H1 (cell line): Measurements from ENCODE around the gene CNOT9. TPM values are rescaled to one million over a fixed set of nuclear protein-coding genes. Genes with fewer than 3 reads are reported as not detected.
"Not testable (repeated sequence)": the region's sequence is repeated elsewhere in the genome, so short reads cannot be mapped to it uniquely, and the experiment has no call there.

Experiments used
- CTCF ChIA-PET: fragments of 300-600 bp; sonication (Branson Sonifier 250); formaldehyde crosslinking; loops from one replicate; lab custom pipeline; 2021; ENCODE audit not compliant: partially characterized antibody; lab: Charles Lee
- POLR2A ChIA-PET: fragments of 300-600 bp; sonication (Branson Sonifier 250); formaldehyde crosslinking; loops from one replicate; lab custom pipeline; 2021; ENCODE audit warnings: inconsistent platforms; ENCODE audit not compliant: partially characterized antibody; lab: Charles Lee
- DNase-seq, 2 experiments: peaks; one replicate each; pipeline versions ENCODE4 v3.0.0 to v3.0.0-alpha.2; 2010 to 2022; ENCODE audit warnings: low spot score in 2 of 2, low read depth in 1 of 2, mixed read lengths in 1 of 2
- FAIRE-seq: peaks from 2 replicates; lab custom pipeline; 2011; peaks lifted over from hg19 to GRCh38; lab: Jason Lieb, UNC
- H2AFZ ChIP-seq: 2 replicates; pipeline ENCODE4 v1.8.1; 2012; ENCODE audit warnings: low read length, inconsistent platforms
- H2AK5ac ChIP-seq: 2 replicates; pipeline ENCODE4 v1.6.1; 2013; ENCODE audit warnings: low read depth, low read length
- H2BK120ac ChIP-seq: replicated peaks from 2 replicates; pipeline ENCODE3; 2013; ENCODE audit warnings: low read depth, low read length, inconsistent platforms
- H2BK12ac ChIP-seq: 2 replicates; pipeline ENCODE4 v1.6.1; 2013; ENCODE audit warnings: low read depth, low read length
- H2BK15ac ChIP-seq: 2 replicates; pipeline ENCODE4 v1.6.1; 2013; ENCODE audit warnings: low read length
- H2BK20ac ChIP-seq: 2 replicates; pipeline ENCODE4 v1.6.1; 2013; ENCODE audit warnings: low read length
- H2BK5ac ChIP-seq: 2 replicates; pipeline ENCODE4 v1.6.1; 2013; ENCODE audit warnings: low read depth, low read length
- H3K14ac ChIP-seq: 2 replicates; pipeline ENCODE4 v1.6.1; 2013; ENCODE audit warnings: inconsistent platforms; ENCODE audit not compliant: insufficient read length
- H3K18ac ChIP-seq: 2 replicates; pipeline ENCODE4 v1.6.1; 2013; ENCODE audit warnings: low read length; ENCODE audit errors: extremely low read depth
- H3K23ac ChIP-seq: 2 replicates; pipeline ENCODE4 v1.6.1; 2013; ENCODE audit warnings: inconsistent platforms; ENCODE audit not compliant: insufficient read length
- H3K23me2 ChIP-seq: 2 replicates; pipeline ENCODE4 v1.6.1; 2013; ENCODE audit warnings: low read depth, low read length
- H3K27ac ChIP-seq: 2 replicates; pipeline ENCODE4 v1.6.1; 2011; ENCODE audit warnings: low read depth, low read length, inconsistent platforms
- H3K27me3 ChIP-seq, 4 experiments: replicated peaks in 1 of 4; 1 replicate in 1 of 4; 2 replicates in 3 of 4; pipeline versions ENCODE4 v1.6.1 to v1.8.1; 2011 to 2013; ENCODE audit warnings: low read length in 3 of 4, mild to moderate bottlenecking in 3 of 4, inconsistent platforms in 2 of 4, mixed read lengths in 2 of 4, moderate library complexity in 1 of 4; ENCODE audit not compliant: control insufficient read depth in 3 of 4, insufficient read depth in 3 of 4; ENCODE audit errors: extremely low read depth in 1 of 4
- H3K36me3 ChIP-seq, 4 experiments: 2 replicates each; pipeline versions ENCODE4 v1.6.1 to v1.8.1; 2011 to 2013; ENCODE audit warnings: mild to moderate bottlenecking in 4 of 4, low read length in 3 of 4, moderate library complexity in 2 of 4, control low read depth in 1 of 4, inconsistent platforms in 1 of 4; ENCODE audit not compliant: insufficient read depth in 4 of 4, control insufficient read depth in 2 of 4
- H3K4ac ChIP-seq: replicated peaks from 2 replicates; pipeline ENCODE3; 2013; ENCODE audit warnings: low read length, low read depth, mixed read lengths, inconsistent platforms; ENCODE audit not compliant: insufficient read length
- H3K4me1 ChIP-seq, 4 experiments: replicated peaks in 1 of 4; 1 replicate in 1 of 4; 2 replicates in 3 of 4; pipeline versions ENCODE4 v1.6.1 to v1.8.1; 2011 to 2013; ENCODE audit warnings: low read length in 3 of 4, inconsistent platforms in 2 of 4, mixed read lengths in 1 of 4; ENCODE audit not compliant: insufficient read depth in 4 of 4, control insufficient read depth in 3 of 4
- H3K4me2 ChIP-seq, 2 experiments: 2 replicates each; pipeline versions ENCODE4 v1.6.1 to v1.8.1; 2011 to 2013; ENCODE audit warnings: low read depth in 2 of 2, low read length in 2 of 2, control low read depth in 1 of 2, inconsistent platforms in 1 of 2, mild to moderate bottlenecking in 1 of 2; ENCODE audit not compliant: insufficient read depth in 1 of 2
- H3K4me3 ChIP-seq, 4 experiments: fragments of 200-600, 300-600 bp in 1 of 4; sonication (generic), shearing (Covaris generic), sonication (Bioruptor Twin) in 1 of 4; 2 replicates each; pipeline versions ENCODE4 v1.5.1 to v1.8.1; 2011 to 2016; ENCODE audit warnings: low read length in 4 of 4, low read depth in 3 of 4, control low read depth in 2 of 4, inconsistent platforms in 2 of 4, mild to moderate bottlenecking in 2 of 4, mixed read lengths in 1 of 4, moderate library complexity in 1 of 4; ENCODE audit not compliant: insufficient read depth in 2 of 4; ENCODE audit errors: extremely low read depth in 1 of 4
- H3K56ac ChIP-seq: replicated peaks from 2 replicates; pipeline ENCODE3; 2013; ENCODE audit warnings: low read depth, mild to moderate bottlenecking, mixed read lengths, low read length, inconsistent platforms; ENCODE audit not compliant: insufficient read length
- H3K79me1 ChIP-seq: 2 replicates; pipeline ENCODE4 v1.6.1; 2013; ENCODE audit warnings: low read depth, low read length, control low read depth
- H3K79me2 ChIP-seq, 2 experiments: 2 replicates each; pipeline versions ENCODE4 v1.6.1 to v1.8.1; 2012 to 2013; ENCODE audit warnings: low read length in 2 of 2, mild to moderate bottlenecking in 2 of 2, inconsistent platforms in 1 of 2; ENCODE audit not compliant: insufficient read depth in 2 of 2, control insufficient read depth in 1 of 2
- H3K9ac ChIP-seq, 4 experiments: replicated peaks in 1 of 4; 1 replicate in 1 of 4; 2 replicates in 3 of 4; pipeline versions ENCODE4 v1.6.1 to v1.8.1; 2011 to 2013; ENCODE audit warnings: low read depth in 3 of 4, low read length in 3 of 4, control low read depth in 2 of 4, mild to moderate bottlenecking in 2 of 4, moderate library complexity in 2 of 4, inconsistent platforms in 1 of 4; ENCODE audit errors: extremely low read depth in 1 of 4
- H3K9me3 ChIP-seq, 2 experiments: 2 replicates each; pipeline versions ENCODE4 v1.6.1 to v1.8.1; 2012 to 2013; ENCODE audit warnings: mild to moderate bottlenecking in 2 of 2, moderate library complexity in 2 of 2, control low read depth in 1 of 2, inconsistent platforms in 1 of 2, low read depth in 1 of 2, low read length in 1 of 2, mixed read lengths in 1 of 2; ENCODE audit not compliant: insufficient read depth in 2 of 2
- H4K20me1 ChIP-seq, 2 experiments: replicated peaks in 1 of 2; 2 replicates each; pipeline versions ENCODE3 to v1.8.1; 2011 to 2013; ENCODE audit warnings: inconsistent platforms in 2 of 2, low read length in 2 of 2, mild to moderate bottlenecking in 1 of 2; ENCODE audit not compliant: insufficient read depth in 2 of 2, control insufficient read depth in 1 of 2
- H4K5ac ChIP-seq: 2 replicates; pipeline ENCODE4 v1.6.1; 2013; ENCODE audit warnings: low read length, low read depth, mixed read lengths, inconsistent platforms; ENCODE audit not compliant: insufficient read length
- H4K8ac ChIP-seq: 2 replicates; pipeline ENCODE4 v1.8.0; 2013; ENCODE audit warnings: mild to moderate bottlenecking, moderate library complexity, low read length, inconsistent platforms; ENCODE audit not compliant: insufficient read depth; ENCODE audit errors: extremely low read depth
- H4K91ac ChIP-seq: replicated peaks from 2 replicates; pipeline ENCODE3; 2013; ENCODE audit warnings: low read length, mixed read lengths, inconsistent platforms; ENCODE audit not compliant: insufficient read length
- WGBS, 2 experiments: shearing (Covaris generic) in 1 of 2; methylation state at CpG; one replicate each; pipeline versions ENCODE4 v1.1.6 to v1.1.7; 2013 to 2015; ENCODE audit warnings: low lambda C conversion rate in 2 of 2, mixed read lengths in 2 of 2, inconsistent platforms in 1 of 2, low coverage in 1 of 2, missing lambda C conversion rate in 1 of 2; ENCODE audit not compliant: insufficient replicate concordance in 2 of 2, insufficient coverage in 1 of 2, insufficient read length in 1 of 2; ENCODE audit errors: extremely low coverage in 1 of 2, missing lambda C conversion rate in 1 of 2; 5-methylcytosine and 5-hydroxymethylcytosine counted together
- polyA plus RNA-seq, 7 experiments: library from polyadenylated mRNA; depleted of rRNA in 3 of 7; stranded (reverse) in 5 of 7; unstranded in 2 of 7; fragments of >200 nt in 5 of 7; fragments of 200-250 nt in 2 of 7; gene quantifications; 1 replicate in 5 of 7; 2 replicates in 1 of 7; 4 replicates in 1 of 7; pipeline versions ENCODE4 v1.2.1 to v1.2.3, GENCODE V29; 2011 to 2013; ENCODE audit warnings: missing spikeins in 2 of 7, mixed read lengths in 2 of 7
- total RNA-seq: library from RNA; stranded (reverse); fragmentation: NEBNext Ultra II Directional; extraction: Animal tissue kit (Norgen Biotek cat#: 25700); gene quantifications from 2 replicates; pipeline ENCODE4 v1.2.1, GENCODE V29; 2021

The CNOT9 gene
- total and polyA plus RNA-seq, 2 of the 8 experiments (the other 6 are each of a cell fraction or from before 2014, with no cell fraction given) = 79.3 to 81.2 TPM

DNA sequence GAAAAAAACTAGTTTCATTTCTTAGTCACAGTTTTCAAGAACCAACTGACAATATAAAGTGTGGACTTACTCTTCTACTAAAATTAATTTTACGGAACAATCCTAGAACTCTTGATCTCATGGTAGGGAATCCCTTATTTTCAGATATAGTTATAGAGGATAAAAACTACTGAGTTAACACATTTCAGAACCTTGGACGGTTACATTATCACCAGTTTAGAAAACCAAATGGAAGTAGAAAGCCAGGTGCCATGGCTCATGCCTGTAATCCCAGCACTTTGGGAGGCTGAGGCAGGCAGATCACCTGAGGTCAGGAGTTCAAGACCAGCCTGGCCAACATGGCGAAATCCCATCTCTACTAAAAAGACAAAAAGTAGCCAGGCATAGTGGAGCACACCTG is 14.4 kb upstream of the CNOT9 start:
- CTCF ChIA-PET, H3K27ac ChIP-seq, H2BK12ac ChIP-seq, H4K8ac ChIP-seq, H2BK20ac ChIP-seq, H2BK5ac ChIP-seq, H3K27me3 ChIP-seq, H2AFZ ChIP-seq, DNase-seq, H3K4ac ChIP-seq, H4K20me1 ChIP-seq, H3K18ac ChIP-seq, H4K5ac ChIP-seq, H3K9ac ChIP-seq, H3K23ac ChIP-seq, H2BK120ac ChIP-seq, H4K91ac ChIP-seq, H3K79me1 ChIP-seq, H3K56ac ChIP-seq, H3K14ac ChIP-seq, H3K23me2 ChIP-seq, FAIRE-seq, H3K79me2 ChIP-seq, H2AK5ac ChIP-seq, H2BK15ac ChIP-seq, H3K9me3 ChIP-seq, H3K4me3 ChIP-seq: not testable (repeated sequence)
- Histone ChIP-seq H3K4me2 (0 out of 4 replicates have a peak overlapping the region, but pooled peaks of 1 of the 2 experiments have one; percentile 65), H3K36me3 (peaks cover 4 to 66% (median 28%) of the 10 kb centered on the region in 4 experiments; a peak in 7 of 8 replicates), H3K4me1 (peaks cover 0 to 14% (median 0%) of the 10 kb centered on the region in 4 experiments; a peak in 3 of 7 replicates)
- WGBS, 2 experiments = 74% methylated on average over 3 of the region's 3 CpGs; no CpG with 5 or more reads in 1 of the 2 experiments
- POLR2A ChIA-PET = interaction anchor here (1.2 kb wide), 1 partner anchor 12 kb away, joined by 3 read pairs; no protein-coding TSS in a partner anchor
